ENCODE data around the gene ANKHD1.

GRCh38 chr5:140400730-140401361, 787 bp upstream of the ANKHD1 start:
- TF ChIP-seq CTCF (IDR thresholded peaks at IDR 0.05) (peak in 2 of 7 experiments; percentile 11 to 12), POLR2A (IDR thresholded peaks at IDR 0.05) (peak; percentile 19 to 68 (median 68))
